K562 (cell line): ENCODE measurements around the gene FRYL. TPM values are rescaled to one million over a fixed set of nuclear protein-coding genes. Genes with fewer than 3 reads are reported as not detected.

ENCODE experiments used
- ATAC-seq: fragments of 200-7000 bp; cut with Tn5 transposase; 3 replicates; pipeline ENCODE4 v1.9.1; 2020; ENCODE audit warnings: moderate library complexity
- BruUV-seq: library from RNA; stranded (reverse); fragments of 400-500 nt; replicated peaks from 2 replicates; lab custom pipeline; 2021; lab: Mats Ljungman, UMichigan
- CTCF ChIA-PET: fragments of 300-600 bp; formaldehyde crosslinking; extraction: SDS; loops from one replicate; lab custom pipeline; 2021; ENCODE audit warnings: low intra/inter-chr PET ratio; lab: Yijun Ruan, JAX
- POLR2A ChIA-PET: fragments of 300-600, 350-650 bp; sonication (Branson Sonifier 250); formaldehyde crosslinking; extraction: SDS; loops from one replicate; lab custom pipeline; 2021; ENCODE audit warnings: antibody characterized with exemption, inconsistent platforms; lab: Yijun Ruan, JAX
- DNase-seq, 4 experiments: peaks; one replicate each; pipeline versions ENCODE4 v3.0.0 to v3.0.0-alpha.2; 2011 to 2018; ENCODE audit warnings: low spot score in 3 of 4, mixed read lengths in 3 of 4; ENCODE audit errors: extremely low read depth in 1 of 4
- FAIRE-seq: peaks from 2 replicates; lab custom pipeline; 2011; peaks lifted over from hg19 to GRCh38; lab: Jason Lieb, UNC
- H2AFZ ChIP-seq: 2 replicates; pipeline ENCODE4 v1.6.0; 2011; ENCODE audit warnings: low read depth, low read length, control low read depth, inconsistent platforms
- H3K27ac ChIP-seq: fragments of 200-600 bp; 3 replicates; pipeline ENCODE4 v1.8.0; 2011; ENCODE audit warnings: low read depth, mild to moderate bottlenecking, control low read depth, inconsistent platforms, low read length, moderate library complexity, mixed read lengths; ENCODE audit errors: extremely low read depth
- H3K27me3 ChIP-seq, 2 experiments: fragments of 300-600 bp in 1 of 2; 2 replicates in 1 of 2; 3 replicates in 1 of 2; pipeline versions ENCODE4 v1.6.0 to v1.8.0; 2011; ENCODE audit warnings: inconsistent platforms in 2 of 2, low read length in 2 of 2, mild to moderate bottlenecking in 1 of 2, mixed read lengths in 1 of 2, moderate library complexity in 1 of 2; ENCODE audit not compliant: control insufficient read depth in 2 of 2, insufficient read depth in 2 of 2
- H3K36me3 ChIP-seq: fragments of 300-600 bp; 3 replicates; pipeline ENCODE4 v1.8.0; 2011; ENCODE audit warnings: mild to moderate bottlenecking, low read length, inconsistent platforms; ENCODE audit not compliant: control insufficient read depth, insufficient read depth
- H3K4me1 ChIP-seq, 2 experiments: fragments of 200-600 bp in 1 of 2; replicated peaks in 1 of 2; 2 replicates in 1 of 2; 3 replicates in 1 of 2; pipeline versions ENCODE4 v1.5.1 to v1.8.0; 2011; ENCODE audit warnings: inconsistent platforms in 2 of 2, low read length in 2 of 2, mild to moderate bottlenecking in 1 of 2, mixed read lengths in 1 of 2, moderate library complexity in 1 of 2; ENCODE audit not compliant: control insufficient read depth in 2 of 2, insufficient read depth in 2 of 2
- H3K4me2 ChIP-seq: 2 replicates; pipeline ENCODE4 v1.6.1; 2011; ENCODE audit warnings: low read length, control low read depth, inconsistent platforms, mixed read lengths; ENCODE audit not compliant: insufficient read depth
- H3K4me3 ChIP-seq: fragments of 200-600 bp; sonication (generic), shearing (Covaris generic); 2 replicates; pipeline ENCODE4 v1.5.1; 2016; ENCODE audit warnings: control low read depth, inconsistent platforms
- H3K79me2 ChIP-seq: fragments of 200-600 bp; 3 replicates; pipeline ENCODE4 v1.8.0; 2011; ENCODE audit warnings: low read length, inconsistent platforms; ENCODE audit not compliant: control insufficient read depth, insufficient read depth
- H3K9ac ChIP-seq, 2 experiments: 2 replicates each; pipeline versions ENCODE4 v1.6.0 to v1.6.1; 2011; ENCODE audit warnings: low read depth in 2 of 2, low read length in 2 of 2, control low read depth in 1 of 2, inconsistent platforms in 1 of 2, mild to moderate bottlenecking in 1 of 2, mixed read lengths in 1 of 2; ENCODE audit not compliant: insufficient read depth in 1 of 2
- H3K9me1 ChIP-seq: one replicate; pipeline ENCODE4 v1.6.0; 2011; ENCODE audit warnings: inconsistent platforms, mild to moderate bottlenecking, low read length, moderate library complexity; ENCODE audit not compliant: control insufficient read depth, insufficient read depth
- H3K9me3 ChIP-seq: replicated peaks from 2 replicates; pipeline ENCODE4 v1.5.1; 2011; ENCODE audit warnings: low read depth, low read length, inconsistent platforms; ENCODE audit not compliant: control insufficient read depth, insufficient read depth
- H4K20me1 ChIP-seq: replicated peaks from 2 replicates; pipeline ENCODE4 v1.6.1; 2011; ENCODE audit warnings: low read length, inconsistent platforms, mixed read lengths; ENCODE audit not compliant: control insufficient read depth, insufficient read depth
- CLOCK ChIP-seq: fragments of 250-450 bp; sonication (Bioruptor Pico); IDR thresholded peaks from 2 replicates; pipeline ENCODE4 v1.4.0; 2020; ENCODE audit warnings: mild to moderate bottlenecking, moderate library complexity, borderline replicate concordance
- ERF ChIP-seq: fragments of 450-650 bp; formaldehyde crosslinking; IDR thresholded peaks from 2 replicates; pipeline ENCODE4 v1.4.0; 2020; ENCODE audit warnings: mild to moderate bottlenecking, mixed read lengths
- HNRNPLL ChIP-seq: fragments of 200-400 bp; formaldehyde crosslinking; IDR thresholded peaks from 2 replicates; pipeline ENCODE4 v1.6.1; 2017; ENCODE audit warnings: low read length, low read depth, mild to moderate bottlenecking; ENCODE audit not compliant: poor library complexity, severe bottlenecking
- IFI16 ChIP-seq: fragments of 250-450 bp; sonication (Bioruptor Pico); IDR thresholded peaks from 2 replicates; pipeline ENCODE4 v2.1.2; 2022; ENCODE audit warnings: mild to moderate bottlenecking, inconsistent platforms
- KDM2B ChIP-seq: fragments of 250-450 bp; sonication (Bioruptor Pico); IDR thresholded peaks from 2 replicates; pipeline ENCODE4 v1.8.0; 2021; ENCODE audit warnings: mild to moderate bottlenecking, moderate library complexity
- L3MBTL2 ChIP-seq: fragments of 450-650 bp; IDR thresholded peaks from 2 replicates; pipeline ENCODE4 v1.6.1; 2016; ENCODE audit warnings: mild to moderate bottlenecking, moderate library complexity
- MYC ChIP-seq, 2 experiments: fragments of 250-450 bp in 1 of 2; sonication (Bioruptor Pico) in 1 of 2; IDR thresholded peaks; 2 replicates each; pipeline versions ENCODE4 v1.5.1 to v1.6.1; 2012 to 2021; ENCODE audit warnings: low read depth in 2 of 2, borderline replicate concordance in 1 of 2, improper control_type of control experiment in 1 of 2, low read length in 1 of 2, mild to moderate bottlenecking in 1 of 2, moderate library complexity in 1 of 2
- NBN ChIP-seq: fragments of 450-650 bp; IDR thresholded peaks from 2 replicates; pipeline ENCODE4 v1.6.1; 2016; ENCODE audit warnings: low read depth, mild to moderate bottlenecking
- NFIC ChIP-seq: fragments of 450-650 bp; IDR thresholded peaks from 2 replicates; pipeline ENCODE4 v1.6.1; 2017; ENCODE audit warnings: mild to moderate bottlenecking, inconsistent platforms
- NFIX ChIP-seq: fragments of 250-450 bp; sonication (Bioruptor Pico); IDR thresholded peaks from 2 replicates; pipeline ENCODE4 v1.4.0; 2020; ENCODE audit warnings: low read depth, mild to moderate bottlenecking, moderate library complexity
- SAFB2 ChIP-seq: fragments of 200-400 bp; formaldehyde crosslinking; IDR thresholded peaks from 2 replicates; pipeline ENCODE4 v1.6.1; 2018; ENCODE audit warnings: borderline replicate concordance, low read length, low read depth, moderate library complexity; ENCODE audit not compliant: severe bottlenecking
- SAP30 ChIP-seq: fragments of 200-600 bp; sonication (generic); IDR thresholded peaks from 2 replicates; pipeline ENCODE4 v1.6.1; 2012; ENCODE audit warnings: borderline replicate concordance, low read depth, mild to moderate bottlenecking, moderate library complexity, low read length, control low read depth, inconsistent platforms; ENCODE audit not compliant: insufficient read depth, poor library complexity, severe bottlenecking
- SLC30A9 ChIP-seq: fragments of 250-450 bp; sonication (Bioruptor Pico); IDR thresholded peaks from 2 replicates; pipeline ENCODE4 v1.8.0; 2022; ENCODE audit warnings: mild to moderate bottlenecking, moderate library complexity
- YY1 ChIP-seq, 3 experiments: IDR thresholded peaks; 2 replicates each; pipeline ENCODE4 v1.6.1; 2011; ENCODE audit warnings: low read length in 2 of 3, mild to moderate bottlenecking in 2 of 3, moderate library complexity in 2 of 3, borderline replicate concordance in 1 of 3, control low read depth in 1 of 3, low read depth in 1 of 3; ENCODE audit not compliant: insufficient read depth in 3 of 3, insufficient replicate concordance in 2 of 3, control insufficient read depth in 1 of 3, insufficient read length in 1 of 3; ENCODE audit errors: extremely low read depth in 1 of 3
- WGBS: fragments of 100-300 bp; shearing (Covaris generic); methylation state at CpG from one replicate; pipeline ENCODE4 v1.1.6; 2016; ENCODE audit warnings: low coverage, mixed read lengths; ENCODE audit not compliant: insufficient coverage; ENCODE audit errors: missing lambda C conversion rate; 5-methylcytosine and 5-hydroxymethylcytosine counted together
- in situ Hi-C: fragments of 300-500 bp; cut with MboI; formaldehyde crosslinking; loops from 4 replicates; pipeline ENCODE4 v1.15.0; 2018; ENCODE audit warnings: inconsistent platforms, mixed read lengths
- intact Hi-C: fragments of 100-400 bp; cut with micrococcal nuclease; formaldehyde crosslinking; loops from 2 replicates; pipeline ENCODE4 v1.14.2; 2022
- polyA plus RNA-seq, 8 experiments: library from polyadenylated mRNA; depleted of rRNA in 4 of 8; stranded (reverse) in 5 of 8; unstranded in 3 of 8; fragments of >200 nt; fragmentation: Nextera tagmentation in 2 of 8; fragmentation: Illumina TruSeq in 1 of 8; extraction: Ambion mirVana in 2 of 8; extraction: Trizol in 1 of 8; gene quantifications; 2 replicates each; pipeline versions ENCODE4 v1.2.1 to v1.2.3, GENCODE V29; 2011 to 2014; ENCODE audit warnings: inconsistent platforms in 1 of 8, missing spikeins in 1 of 8
- total RNA-seq, 7 experiments: library from RNA; depleted of rRNA in 6 of 7; stranded (reverse); fragments of >200 nt in 6 of 7; fragmentation: Illumina TruSeq in 2 of 7; extraction: Trizol in 2 of 7; gene quantifications; 2 replicates each; pipeline versions ENCODE4 v1.2.1 to v1.2.3, GENCODE V29; 2011 to 2021; ENCODE audit warnings: low replicate concordance in 1 of 7
- TF ChIP-seq, protein P1 (sequence below): sonication (generic); formaldehyde crosslinking; IDR thresholded peaks from 2 replicates; pipeline ENCODE4 v1.8.1; 2022; ENCODE audit warnings: missing genetic modification reagents

Gene FRYL
- total and polyA plus RNA-seq, 9 of the 15 experiments (the other 6 are each of a cell fraction or from before 2014, with no cell fraction given), result 7.2 to 34.9 (median 15.9) TPM

- Histone ChIP-seq H4K20me1 (no peaks in the 10 kb centered on the region), H3K4me1 (peaks cover 26 to 30% of the 10 kb centered on the region in 2 experiments), H3K4me3 (peak within 1 kb of the TSS; percentile 51), H3K27ac (peak within 1 kb of the TSS; percentile 77), H3K36me3 (peaks cover 22% of the 10 kb centered on the region; the same call in 2 of the 3 replicates), H2AFZ (peak within 1 kb of the TSS; percentile 87), H3K27me3 (no peaks in the 10 kb centered on the region), H3K9me1 (no peaks in the 10 kb centered on the region), H3K9ac (peak within 1 kb of the TSS; percentile 66 to 94), H3K79me2 (peaks cover 42% of the 10 kb centered on the region), H3K4me2 (peak within 1 kb of the TSS; percentile 78), H3K9me3 (peaks cover 2% of the 10 kb centered on the region; the same call in 1 of the 2 replicates)
- CTCF ChIA-PET, result no interaction called here
- ATAC-seq, result peak; percentile 80
- peak; percentile 83 to 89 (median 86) for DNase-seq
- WGBS, result 10% methylated on average over 17 of the region's 85 CpGs
- in situ Hi-C loops, result no loop called here
- peak; percentile 85 for FAIRE-seq
- intact Hi-C loops, result loop anchor here (10.0 kb wide), 1 partner anchor 358 kb away; no protein-coding TSS in a partner anchor
- POLR2A ChIA-PET, result no interaction called here
- BruUV-seq, result no TSS peak
- TF ChIP-seq SAFB2 (no peak), NFIC (peak; percentile 49), L3MBTL2 (peak; percentile 87), YY1 (IDR thresholded peaks at IDR 0.05; ENCODE audit: borderline replicate concordance in 1 of 3, control insufficient read depth in 1 of 3, extremely low read depth in 1 of 3, insufficient read depth in 3 of 3, insufficient read length in 1 of 3, insufficient replicate concordance in 2 of 3, low read depth in 1 of 3, low read length in 2 of 3) (peak in 1 of 3 experiments; percentile 18), ERF (CRISPR knock-in tag) (no peak), SAP30 (peak; percentile 20), MYC (IDR thresholded peaks at IDR 0.05; ENCODE audit: low read depth, low read length) (peak; percentile 16; the same call in 1 of the 2 replicates), MYC (CRISPR knock-in tag; IDR thresholded peaks at IDR 0.05; ENCODE audit: borderline replicate concordance, low read depth) (no peak), KDM2B (0 out of 2 replicates have a peak, but pooled peaks have one; percentile 42), NBN (no peak), CLOCK (CRISPR knock-in tag) (no peak), SLC30A9 (CRISPR knock-in tag) (no peak), IFI16 (CRISPR knock-in tag) (no peak), HNRNPLL (peak; percentile 11), NFIX (CRISPR knock-in tag) (no peak)
- TF ChIP-seq, protein P1, sequence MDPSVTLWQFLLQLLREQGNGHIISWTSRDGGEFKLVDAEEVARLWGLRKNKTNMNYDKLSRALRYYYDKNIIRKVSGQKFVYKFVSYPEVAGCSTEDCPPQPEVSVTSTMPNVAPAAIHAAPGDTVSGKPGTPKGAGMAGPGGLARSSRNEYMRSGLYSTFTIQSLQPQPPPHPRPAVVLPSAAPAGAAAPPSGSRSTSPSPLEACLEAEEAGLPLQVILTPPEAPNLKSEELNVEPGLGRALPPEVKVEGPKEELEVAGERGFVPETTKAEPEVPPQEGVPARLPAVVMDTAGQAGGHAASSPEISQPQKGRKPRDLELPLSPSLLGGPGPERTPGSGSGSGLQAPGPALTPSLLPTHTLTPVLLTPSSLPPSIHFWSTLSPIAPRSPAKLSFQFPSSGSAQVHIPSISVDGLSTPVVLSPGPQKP (CRISPR knock-in tag), result no peak
Observed at GRCh38 chr4:48483006-48483776, 296.9 kb downstream of the FRYL start, which contains the start of gene SLC10A4. SLC10A4 (plus strand) TSS chr4:48483343; CDS start chr4:48483562, 219 bp downstream.
